ENCODE results near the gene ARSB. TPM values are rescaled to one million over a fixed set of nuclear protein-coding genes. Genes with fewer than 3 reads are reported as not detected.
"Not testable (repeated sequence)": the region's sequence is repeated elsewhere in the genome, so short reads cannot be mapped to it uniquely, and the experiment has no call there.

The ARSB gene
- total and polyA plus RNA-seq, 5 experiments from 2014 or later: 2.2 to 4.7 (median 4.1) TPM

- DNase-seq: no peak
- peaks cover 0 to 5% (median 5%) of the 10 kb centered on the region in 5 donors for H3K27me3 Mint-ChIP-seq
- peaks cover 0 to 8% (median 0%) of the 10 kb centered on the region in 9 donors for H3K9me3 Mint-ChIP-seq
- peaks cover 0 to 17% (median 0%) of the 10 kb centered on the region in 4 donors for H3K4me1 Mint-ChIP-seq
- no peak for ATAC-seq
- H3K4me3 Mint-ChIP-seq: no peak overlapping the region
- H3K36me3 Mint-ChIP-seq: peaks cover 0 to 6% (median 0%) of the 10 kb centered on the region in 3 donors
- H3K27ac Mint-ChIP-seq: no peak overlapping the region
- POLR2A ChIA-PET: no interaction called here
Observed at GRCh38 chr5:78765116-78765515, 220.0 kb downstream of the ARSB start.

DNA sequence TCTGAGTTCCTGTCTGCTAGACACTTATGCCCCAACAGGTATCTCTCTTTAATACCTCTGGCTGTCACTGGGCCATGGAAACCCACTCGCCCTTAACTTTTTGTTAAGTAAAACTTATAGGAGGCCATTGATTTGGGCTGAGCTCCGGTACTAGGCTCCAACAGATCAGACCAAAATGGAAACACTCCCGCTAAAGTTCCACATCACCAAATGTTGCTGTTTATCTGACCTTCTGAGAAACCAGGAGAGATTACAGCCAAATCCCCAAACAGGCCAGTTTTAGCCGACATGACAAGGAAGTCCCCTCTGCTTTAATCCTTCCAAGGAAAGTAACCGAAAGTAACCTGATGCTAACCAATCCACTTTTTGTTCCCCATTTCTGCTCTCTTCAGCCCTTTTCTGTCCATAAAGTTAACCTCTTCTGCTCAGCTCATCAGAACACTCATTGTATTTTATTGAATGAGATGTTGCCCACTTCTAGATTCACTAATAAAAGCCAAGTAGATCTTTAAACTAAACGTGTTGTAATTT is 221.4 kb downstream of the ARSB start:
- Mint-ChIP-seq H3K36me3 (peaks cover 0 to 3% (median 0%) of the 10 kb centered on the region in 3 donors), H3K4me1 (peaks cover 0 to 20% (median 0%) of the 10 kb centered on the region in 4 donors), H3K9me3 (peaks cover 0 to 8% (median 0%) of the 10 kb centered on the region in 9 donors), H3K27me3 (peaks cover 0 to 5% (median 5%) of the 10 kb centered on the region in 5 donors), H3K27ac (no peak overlapping the region), H3K4me3 (no peak overlapping the region)
- DNase-seq (no peak), ATAC-seq (no peak)
- POLR2A ChIA-PET: no interaction called here

DNA sequence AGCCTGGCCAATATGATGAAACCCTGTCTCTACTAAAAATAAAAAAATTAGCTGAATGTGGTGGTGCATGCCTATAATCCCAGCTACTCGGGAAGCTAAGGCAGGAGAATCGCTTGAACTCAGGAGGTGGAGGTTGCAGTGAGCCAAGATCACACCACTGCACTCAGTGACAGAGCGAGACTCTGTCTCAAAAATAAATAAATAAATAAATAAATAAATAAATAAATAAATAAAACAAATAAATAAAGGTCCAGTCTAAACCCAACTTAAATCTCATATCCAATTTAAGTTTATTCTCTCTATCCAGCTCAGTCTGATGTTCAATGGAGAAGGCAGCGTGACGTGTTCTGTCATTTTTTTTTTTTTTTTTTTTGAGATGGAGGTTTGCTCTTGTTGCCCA is 222.4 kb downstream of the ARSB start:
- ATAC-seq, DNase-seq, H3K9me3 Mint-ChIP-seq, H3K4me3 Mint-ChIP-seq, H3K27ac Mint-ChIP-seq, POLR2A ChIA-PET, H3K36me3 Mint-ChIP-seq, H3K27me3 Mint-ChIP-seq: not testable (repeated sequence)
- peaks cover 0 to 30% (median 0%) of the 10 kb centered on the region in 4 donors for H3K4me1 Mint-ChIP-seq

DNA sequence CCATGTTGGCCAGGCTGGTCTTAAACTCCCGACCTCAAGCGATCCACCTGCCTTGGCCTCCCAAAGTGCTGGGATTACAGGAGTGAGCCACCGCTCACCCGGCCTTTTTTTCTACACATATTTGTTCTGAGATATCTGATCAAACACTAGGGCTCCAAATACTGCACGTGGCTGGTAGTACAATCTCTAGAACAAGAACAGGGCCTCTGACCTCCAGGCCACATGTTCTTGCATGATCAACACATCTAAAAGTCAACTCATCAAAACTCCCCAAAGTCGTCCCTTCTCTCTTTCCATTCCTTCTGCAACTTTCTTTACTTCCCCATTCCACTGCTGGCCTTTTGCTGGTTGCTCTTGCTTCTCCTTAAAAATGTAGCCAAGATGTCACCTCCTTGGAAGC is 223.3 kb downstream of the ARSB start:
- DNase-seq: no peak
- Mint-ChIP-seq H3K36me3 (peaks cover 0 to 3% (median 0%) of the 10 kb centered on the region in 3 donors), H3K4me1 (peaks cover 0 to 39% (median 3%) of the 10 kb centered on the region in 4 donors), H3K27me3 (peaks cover 0 to 9% (median 5%) of the 10 kb centered on the region in 5 donors), H3K9me3 (peaks cover 0 to 8% (median 0%) of the 10 kb centered on the region in 9 donors), H3K27ac (no peak overlapping the region), H3K4me3 (no peak overlapping the region)
- POLR2A ChIA-PET: no interaction called here
- no peak for ATAC-seq

DNA sequence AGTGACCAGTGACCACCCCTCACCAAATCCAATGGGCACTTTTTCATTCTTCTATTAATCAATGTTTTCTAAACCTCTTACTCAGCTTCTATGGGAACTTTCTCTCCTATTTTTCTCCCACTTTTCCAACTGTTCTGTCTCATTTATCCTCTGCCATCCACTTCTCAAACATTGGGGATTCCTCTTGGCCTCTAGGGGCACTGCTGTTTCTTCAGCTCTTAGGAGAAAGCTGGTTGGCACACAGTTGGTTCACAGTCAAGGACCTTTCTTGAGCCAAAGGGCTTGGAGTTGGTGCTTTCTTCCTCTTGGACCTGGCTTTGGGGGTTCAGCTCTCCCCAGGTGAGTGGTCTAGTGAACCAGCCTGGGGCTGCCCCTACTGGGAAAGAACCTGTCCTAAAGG is 224.3 kb downstream of the ARSB start:
- no peak for ATAC-seq
- Mint-ChIP-seq H3K27me3 (peaks cover 0 to 9% (median 1%) of the 10 kb centered on the region in 5 donors), H3K4me3 (peak overlapping the region in 1 of 10 donors; percentile 54), H3K36me3 (no peaks in the 10 kb centered on the region), H3K4me1 (peaks cover 0 to 39% (median 3%) of the 10 kb centered on the region in 4 donors), H3K27ac (peak overlapping the region in 1 of 10 donors; percentile 59), H3K9me3 (peaks cover 0 to 8% (median 0%) of the 10 kb centered on the region in 9 donors)
- no peak for DNase-seq
- POLR2A ChIA-PET: no interaction called here

DNA sequence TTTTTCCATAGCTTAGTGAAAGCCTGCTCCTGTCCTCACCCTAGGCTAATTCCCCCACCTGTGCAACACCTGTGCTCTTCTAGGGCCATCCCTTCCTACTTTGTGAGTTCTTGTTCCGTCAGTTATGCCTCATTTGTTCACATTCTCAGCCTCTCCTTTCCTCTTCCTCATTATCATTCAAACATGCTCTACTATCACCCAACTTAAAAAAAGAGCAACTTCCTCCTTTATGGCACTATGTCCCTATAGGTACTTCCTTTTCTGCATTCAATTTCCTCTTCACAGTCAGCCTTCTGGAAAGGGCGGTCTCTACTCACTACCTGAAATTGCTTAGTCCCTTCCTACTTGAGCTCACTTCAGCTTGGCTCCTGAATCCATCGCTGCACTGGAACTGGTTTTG is 224.7 kb downstream of the ARSB start:
- Mint-ChIP-seq H3K9me3 (peaks cover 0 to 8% (median 0%) of the 10 kb centered on the region in 9 donors), H3K27me3 (peaks cover 0 to 9% (median 1%) of the 10 kb centered on the region in 5 donors), H3K36me3 (no peaks in the 10 kb centered on the region), H3K4me3 (peak overlapping the region in 1 of 10 donors; percentile 54), H3K27ac (peak overlapping the region in 1 of 10 donors; percentile 59), H3K4me1 (peaks cover 0 to 39% (median 3%) of the 10 kb centered on the region in 4 donors)
- ATAC-seq (peak in 1 of 2 donors; percentile 35), DNase-seq (no peak)
- POLR2A ChIA-PET: no interaction called here

DNA sequence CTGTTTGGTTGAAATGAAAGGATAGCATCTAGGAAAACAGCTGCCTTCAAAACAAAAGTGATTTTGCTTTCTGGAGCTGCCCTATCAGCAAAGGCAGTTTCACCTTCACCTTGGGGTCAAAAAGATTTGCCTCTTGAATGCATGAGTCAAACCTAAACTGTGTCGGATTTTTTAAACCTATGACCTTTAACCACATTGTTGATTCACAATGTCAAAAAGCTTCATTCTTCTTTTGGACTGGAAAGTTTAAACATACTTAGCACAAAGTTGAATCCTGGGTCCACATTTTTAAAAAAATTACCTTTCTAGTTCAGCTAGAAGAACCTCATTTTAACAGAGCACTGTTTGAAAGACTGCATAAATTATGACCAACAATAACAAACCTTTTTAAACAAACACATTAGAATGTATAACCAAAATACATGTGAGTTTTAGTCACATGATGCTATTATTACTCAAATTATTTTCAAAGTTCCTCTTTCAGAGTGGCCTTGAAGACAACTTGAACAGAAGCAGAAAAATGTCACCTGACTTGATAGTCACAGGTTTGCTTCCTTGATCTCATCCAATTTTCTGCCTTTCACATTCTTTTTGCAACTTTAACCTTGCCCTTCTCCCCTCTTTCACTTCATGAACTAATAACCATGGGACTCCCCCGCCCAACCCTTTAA is 226.8 kb downstream of the ARSB start:
- POLR2A ChIA-PET: no interaction called here
- DNase-seq (no peak), ATAC-seq (no peak)
- Mint-ChIP-seq H3K4me1 (peaks cover 0 to 40% (median 3%) of the 10 kb centered on the region in 4 donors), H3K9me3 (peaks cover 0 to 8% (median 0%) of the 10 kb centered on the region in 9 donors), H3K27me3 (peaks cover 0 to 9% (median 0%) of the 10 kb centered on the region in 5 donors), H3K4me3 (no peak overlapping the region), H3K36me3 (no peaks in the 10 kb centered on the region), H3K27ac (peak overlapping the region in 1 of 10 donors; percentile 78)

DNA sequence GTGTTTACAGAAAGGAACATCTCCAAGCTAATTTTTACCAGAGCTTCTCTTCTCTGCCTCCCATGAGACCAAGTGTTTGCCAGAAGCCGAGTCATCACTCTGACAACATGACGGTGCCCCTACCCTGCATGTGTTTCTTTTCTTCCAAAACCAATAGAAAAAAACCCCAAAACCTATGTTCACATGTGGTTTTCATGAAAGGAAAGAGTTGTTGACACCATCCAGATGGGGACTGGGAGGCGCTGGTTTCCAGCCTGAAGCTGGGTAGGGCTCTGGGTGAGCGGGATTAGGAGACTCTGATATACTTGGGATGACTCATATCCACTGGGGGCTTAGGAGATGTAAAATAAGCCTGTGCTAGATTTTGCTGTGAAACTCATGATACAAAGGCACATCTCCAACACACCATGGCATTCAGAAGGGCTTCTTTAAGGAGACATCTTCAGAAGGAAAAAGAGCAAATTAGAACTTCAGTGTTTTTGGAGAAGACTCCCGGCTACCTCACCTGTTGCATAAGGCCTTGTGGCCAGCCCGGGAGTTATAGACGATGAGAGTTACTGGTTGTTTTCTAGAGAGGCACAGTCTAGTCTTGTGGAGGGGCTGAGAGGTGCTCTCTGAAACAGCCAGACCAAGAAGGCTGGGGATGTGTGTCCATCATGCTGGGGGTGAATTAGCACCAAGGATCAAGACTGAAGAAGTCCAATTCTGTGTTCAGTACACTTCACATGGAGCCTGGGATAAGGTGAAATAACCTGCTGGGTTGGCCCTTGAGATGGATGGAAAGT is 227.6 kb downstream of the ARSB start:
- DNase-seq: no peak
- Mint-ChIP-seq H3K27ac (peak overlapping the region in 1 of 10 donors; percentile 78), H3K4me3 (no peak overlapping the region), H3K9me3 (peaks cover 0 to 8% (median 0%) of the 10 kb centered on the region in 9 donors), H3K27me3 (peaks cover 0 to 9% (median 2%) of the 10 kb centered on the region in 5 donors), H3K36me3 (no peaks in the 10 kb centered on the region), H3K4me1 (peaks cover 0 to 40% (median 3%) of the 10 kb centered on the region in 4 donors)
- no peak for ATAC-seq
- POLR2A ChIA-PET: no interaction called here

DNA sequence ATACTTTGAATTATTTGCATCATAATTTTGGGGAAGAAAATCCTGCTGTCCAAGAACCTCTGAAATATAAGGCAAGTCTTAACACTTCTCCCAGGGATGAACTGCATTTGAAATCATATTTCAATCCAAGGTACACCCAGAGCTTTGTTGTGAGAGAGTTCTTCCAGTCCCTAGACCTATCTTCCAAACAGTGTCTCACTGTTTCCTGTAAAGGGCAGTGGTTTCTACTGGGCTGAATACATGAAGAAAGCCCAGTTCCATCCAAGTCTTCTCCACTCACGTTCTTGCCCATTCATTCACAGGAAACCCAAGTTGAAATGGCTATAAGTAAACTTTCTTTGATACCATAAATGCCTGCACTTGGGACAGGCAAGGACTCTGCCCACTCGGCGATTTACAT is 228.3 kb downstream of the ARSB start:
- no peak overlapping the region for H3K27ac Mint-ChIP-seq
- no peak for ATAC-seq

GRCh38 chr5:78755822-78756429 is 229.2 kb downstream of the ARSB start:
- DNase-seq (no peak), ATAC-seq (no peak)
- Mint-ChIP-seq H3K27ac (no peak overlapping the region), H3K4me3 (no peak overlapping the region), H3K27me3 (peaks cover 0 to 7% (median 2%) of the 10 kb centered on the region in 5 donors), H3K36me3 (no peaks in the 10 kb centered on the region), H3K9me3 (peaks cover 0 to 4% (median 0%) of the 10 kb centered on the region in 9 donors), H3K4me1 (peaks cover 0 to 36% (median 3%) of the 10 kb centered on the region in 4 donors)
- POLR2A ChIA-PET: no interaction called here

More for the DNA sequence above, 228.3 kb downstream of the ARSB start:
- POLR2A ChIA-PET: no interaction called here
- DNase-seq: no peak
- H3K4me1 Mint-ChIP-seq: peaks cover 0 to 38% (median 3%) of the 10 kb centered on the region in 4 donors
- no peak overlapping the region for H3K4me3 Mint-ChIP-seq
- H3K9me3 Mint-ChIP-seq: peaks cover 0 to 4% (median 0%) of the 10 kb centered on the region in 9 donors
- H3K36me3 Mint-ChIP-seq: no peaks in the 10 kb centered on the region
- H3K27me3 Mint-ChIP-seq: peaks cover 0 to 6% (median 2%) of the 10 kb centered on the region in 5 donors

DNA sequence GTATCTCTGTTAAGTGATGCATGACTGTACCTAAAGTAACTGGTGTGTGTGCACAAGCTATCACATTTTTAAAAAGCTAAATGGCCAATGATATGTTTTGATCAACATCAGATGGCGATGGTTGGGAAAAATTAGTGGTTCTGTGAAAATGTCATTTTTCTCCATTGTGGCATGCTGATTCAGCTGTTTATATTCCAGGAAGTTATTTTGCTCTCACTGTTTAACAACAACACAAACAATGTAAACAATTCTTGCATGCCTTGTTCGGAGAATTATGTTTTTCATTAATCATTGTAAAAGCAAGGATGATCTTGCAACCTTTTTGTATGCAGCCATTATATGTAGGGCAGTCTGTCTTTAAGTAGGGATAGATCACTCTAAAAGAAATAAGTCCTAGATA is 230.5 kb downstream of the ARSB start:
- Mint-ChIP-seq H3K36me3 (no peaks in the 10 kb centered on the region), H3K4me1 (peaks cover 0 to 24% (median 3%) of the 10 kb centered on the region in 4 donors), H3K4me3 (no peak overlapping the region), H3K27ac (no peak overlapping the region), H3K9me3 (no peaks in the 10 kb centered on the region), H3K27me3 (peaks cover 0 to 7% (median 2%) of the 10 kb centered on the region in 5 donors)
- ATAC-seq (no peak), DNase-seq (no peak)
- POLR2A ChIA-PET: no interaction called here

- Mint-ChIP-seq H3K36me3 (no peaks in the 10 kb centered on the region), H3K27me3 (peaks cover 0 to 7% (median 2%) of the 10 kb centered on the region in 5 donors), H3K4me1 (peaks cover 0 to 16% (median 3%) of the 10 kb centered on the region in 4 donors), H3K27ac (no peak overlapping the region), H3K9me3 (no peaks in the 10 kb centered on the region), H3K4me3 (no peak overlapping the region)
- ATAC-seq (no peak), DNase-seq (no peak)
- POLR2A ChIA-PET: no interaction called here
Observed at GRCh38 chr5:78753093-78753531, 232.0 kb downstream of the ARSB start.
